DOHH2 (cell line): ENCODE measurements around the gene TMEM87B.

Source experiments
- H3F3A ChIP-seq: fragments of 200-600 bp; sonication (generic), shearing (Covaris generic); 2 replicates; pipeline ENCODE4 v1.6.0; 2016; ENCODE audit warnings: antibody characterized with exemption, mild to moderate bottlenecking; ENCODE audit not compliant: control insufficient read depth, insufficient read depth
- H3K27ac ChIP-seq: fragments of 200-600 bp; sonication (generic); 2 replicates; pipeline ENCODE4 v1.5.1; 2014; ENCODE audit warnings: low read depth, mild to moderate bottlenecking, low read length, moderate library complexity
- H3K27me3 ChIP-seq: fragments of 200-600 bp; sonication (generic); 2 replicates; pipeline ENCODE4 v1.6.1; 2014; ENCODE audit warnings: mild to moderate bottlenecking, low read length, mixed read lengths; ENCODE audit not compliant: control insufficient read depth
- H3K36me3 ChIP-seq: fragments of 200-600 bp; sonication (generic); 2 replicates; pipeline ENCODE4 v1.6.1; 2014; ENCODE audit warnings: mild to moderate bottlenecking, low read length, moderate library complexity, mixed read lengths; ENCODE audit not compliant: control insufficient read depth
- H3K4me1 ChIP-seq: fragments of 200-600 bp; sonication (generic); 2 replicates; pipeline ENCODE4 v1.6.1; 2014; ENCODE audit warnings: mild to moderate bottlenecking, low read length, mixed read lengths; ENCODE audit not compliant: control insufficient read depth
- H3K4me2 ChIP-seq: fragments of 200-600 bp; sonication (generic); 2 replicates; pipeline ENCODE4 v1.6.0; 2014; ENCODE audit warnings: mild to moderate bottlenecking, low read length, moderate library complexity
- H3K4me3 ChIP-seq: fragments of 200-600 bp; sonication (generic); 2 replicates; pipeline ENCODE4 v1.5.1; 2014; ENCODE audit warnings: mild to moderate bottlenecking, low read length, mixed read lengths
- H3K79me2 ChIP-seq: fragments of 200-600 bp; sonication (generic); 2 replicates; pipeline ENCODE4 v1.6.1; 2014; ENCODE audit warnings: mild to moderate bottlenecking, low read length, mixed read lengths; ENCODE audit not compliant: control insufficient read depth
- H3K9me2 ChIP-seq: fragments of 200-600 bp; sonication (generic); replicated peaks from 2 replicates; pipeline ENCODE4 v1.6.1; 2014; ENCODE audit warnings: mild to moderate bottlenecking, low read length, mixed read lengths; ENCODE audit not compliant: control insufficient read depth
- H3K9me3 ChIP-seq: fragments of 200-600 bp; sonication (generic); 2 replicates; pipeline ENCODE4 v1.6.1; 2014; ENCODE audit warnings: antibody characterized with exemption, low read length, mixed read lengths; ENCODE audit not compliant: control insufficient read depth, insufficient read depth
- H4K20me1 ChIP-seq: fragments of 200-600 bp; sonication (generic); 2 replicates; pipeline ENCODE4 v1.6.0; 2014; ENCODE audit warnings: low read depth, mild to moderate bottlenecking, antibody characterized with exemption, low read length, moderate library complexity; ENCODE audit not compliant: control insufficient read depth, insufficient read depth
- CTCF ChIP-seq: fragments of 200-600 bp; sonication (generic); IDR thresholded peaks from one replicate; pipeline ENCODE4 v1.5.1; 2014; ENCODE audit warnings: antibody characterized with exemption, mild to moderate bottlenecking, low read depth, low read length; ENCODE audit not compliant: poor library complexity, severe bottlenecking
- EZH2phosphoT487 ChIP-seq: fragments of 200-600 bp; sonication (generic); IDR thresholded peaks from 2 replicates; pipeline ENCODE4 v1.6.1; 2017; ENCODE audit warnings: borderline replicate concordance, mild to moderate bottlenecking, antibody characterized with exemption, low read length, moderate library complexity, mixed read lengths

Gene TMEM87B

GRCh38 chr2:112140899-112141625, 86.0 kb downstream of the TMEM87B start:
- Histone ChIP-seq H3K4me2 (no peak overlapping the region), H3K36me3 (no peaks in the 10 kb centered on the region), H3K4me3 (no peak overlapping the region), H3K27ac (no peak overlapping the region), H3F3A (no peaks in the 10 kb centered on the region), H3K27me3 (no peaks in the 10 kb centered on the region), H3K4me1 (no peaks in the 10 kb centered on the region), H3K9me3 (no peaks in the 10 kb centered on the region), H3K79me2 (no peaks in the 10 kb centered on the region), H4K20me1 (no peaks in the 10 kb centered on the region), H3K9me2 (no peaks in the 10 kb centered on the region)
- TF ChIP-seq CTCF = no peak
- no peak for TF ChIP-seq EZH2phosphoT487

DNA sequence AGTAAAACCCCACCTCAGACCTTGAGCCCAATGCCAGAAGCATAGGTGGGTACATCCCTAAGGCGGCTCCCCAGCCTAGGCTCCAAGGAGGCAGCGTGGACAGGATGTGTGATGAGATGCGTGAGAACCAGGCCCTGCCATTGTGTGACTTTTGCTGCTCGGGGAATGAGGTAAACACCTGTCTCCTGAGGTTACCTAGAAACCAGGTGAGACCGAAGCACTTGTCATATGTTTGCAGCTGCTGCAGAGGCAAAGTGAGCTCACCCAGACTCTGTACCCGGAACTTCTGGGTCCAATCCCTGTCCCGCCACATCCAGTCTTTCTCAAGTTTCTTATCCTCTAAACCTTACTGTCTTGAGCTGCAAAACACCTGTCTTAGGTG, 86.5 kb downstream of the TMEM87B start:
- no peaks in the 10 kb centered on the region for H3K27me3 ChIP-seq
- no peaks in the 10 kb centered on the region for H3K9me2 ChIP-seq
- no peaks in the 10 kb centered on the region for H3K9me3 ChIP-seq
- no peak overlapping the region for H3K4me2 ChIP-seq
- H3K4me3 ChIP-seq = no peak overlapping the region
- no peaks in the 10 kb centered on the region for H4K20me1 ChIP-seq
- H3K79me2 ChIP-seq = no peaks in the 10 kb centered on the region
- H3K4me1 ChIP-seq = no peaks in the 10 kb centered on the region
- H3K27ac ChIP-seq = no peak overlapping the region
- H3K36me3 ChIP-seq = no peaks in the 10 kb centered on the region
- no peaks in the 10 kb centered on the region for H3F3A ChIP-seq
- TF ChIP-seq EZH2phosphoT487 (no peak), CTCF (no peak)

GRCh38 chr2:112142525-112143078, 87.5 kb downstream of the TMEM87B start:
- Histone ChIP-seq H4K20me1 (no peaks in the 10 kb centered on the region), H3K4me2 (no peak overlapping the region), H3K36me3 (no peaks in the 10 kb centered on the region), H3F3A (no peaks in the 10 kb centered on the region), H3K27me3 (no peaks in the 10 kb centered on the region), H3K4me3 (no peak overlapping the region), H3K27ac (no peak overlapping the region), H3K4me1 (no peaks in the 10 kb centered on the region), H3K9me2 (no peaks in the 10 kb centered on the region), H3K79me2 (no peaks in the 10 kb centered on the region), H3K9me3 (no peaks in the 10 kb centered on the region)
- TF ChIP-seq CTCF (no peak), EZH2phosphoT487 (no peak)
